GM23338 (cell line): ENCODE data around the gene EPHA8. TPM values are rescaled to one million over a fixed set of nuclear protein-coding genes. Genes with fewer than 3 reads are reported as not detected.
A peak's percentile ranks its signal among the peaks of the same experiment; 100 is the strongest.

Source experiments
- ATAC-seq: fragments of 200-7000 bp; cut with Tn5 transposase; 3 replicates; pipeline ENCODE4 v1.9.1; 2020
- DNase-seq: peaks from one replicate; pipeline ENCODE4 v3.0.0-alpha.2; 2015; ENCODE audit warnings: low spot score
- H2AFZ ChIP-seq: fragments of 200-600 bp; sonication (generic); 2 replicates; pipeline ENCODE4 v1.8.0; 2016; ENCODE audit warnings: antibody characterized with exemption, mild to moderate bottlenecking, moderate library complexity
- H3F3A ChIP-seq: fragments of 200-600 bp; sonication (generic); replicated peaks from 2 replicates; pipeline ENCODE4 v1.8.0; 2017; ENCODE audit warnings: antibody characterized with exemption, mixed run types, low read depth
- H3K27ac ChIP-seq: fragments of 200-600 bp; sonication (generic); 2 replicates; pipeline ENCODE4 v1.6.1; 2016; ENCODE audit warnings: low read depth
- H3K27me3 ChIP-seq: fragments of 200-600 bp; sonication (generic); 2 replicates; pipeline ENCODE4 v1.8.0; 2016; ENCODE audit warnings: mild to moderate bottlenecking, mixed run types, moderate library complexity; ENCODE audit not compliant: insufficient read depth
- H3K36me3 ChIP-seq: fragments of 200-600 bp; sonication (generic); 2 replicates; pipeline ENCODE4 v1.8.0; 2016; ENCODE audit warnings: mild to moderate bottlenecking; ENCODE audit not compliant: insufficient read depth
- H3K4me1 ChIP-seq: fragments of 200-600 bp; sonication (generic); 2 replicates; pipeline ENCODE4 v1.8.0; 2016; ENCODE audit warnings: mild to moderate bottlenecking, moderate library complexity; ENCODE audit not compliant: insufficient read depth
- H3K4me2 ChIP-seq: fragments of 200-600 bp; sonication (generic); 2 replicates; pipeline ENCODE4 v1.7.1; 2017; ENCODE audit warnings: mixed run types
- H3K4me3 ChIP-seq: fragments of 200-600 bp; sonication (generic); 2 replicates; pipeline ENCODE4 v1.6.1; 2016; ENCODE audit warnings: mixed run types
- H3K79me2 ChIP-seq: fragments of 200-600 bp; sonication (generic); replicated peaks from 2 replicates; pipeline ENCODE4 v1.8.0; 2017; ENCODE audit warnings: mild to moderate bottlenecking; ENCODE audit not compliant: insufficient read depth
- H3K9me2 ChIP-seq: fragments of 200-600 bp; sonication (generic); 2 replicates; pipeline ENCODE4 v1.8.0; 2017; ENCODE audit not compliant: insufficient read depth
- H4K20me1 ChIP-seq: fragments of 200-600 bp; sonication (generic); replicated peaks from 2 replicates; pipeline ENCODE4 v1.8.0; 2017; ENCODE audit warnings: mild to moderate bottlenecking; ENCODE audit not compliant: insufficient read depth
- H3K27ac Mint-ChIP-seq: 2 replicates; pipeline ENCODE4 v1.8.0; 2020; ENCODE audit warnings: inconsistent platforms, mild to moderate bottlenecking, moderate library complexity, mixed read lengths
- H3K27me3 Mint-ChIP-seq: 3 replicates; pipeline ENCODE4 v1.8.0; 2022; ENCODE audit warnings: low read depth, mild to moderate bottlenecking, moderate library complexity, mixed read lengths, inconsistent platforms; ENCODE audit not compliant: insufficient read depth, poor library complexity
- H3K36me3 Mint-ChIP-seq: 3 replicates; pipeline ENCODE4 v1.8.0; 2021; ENCODE audit warnings: low read depth, mild to moderate bottlenecking, inconsistent platforms, moderate library complexity, mixed read lengths
- H3K4me1 Mint-ChIP-seq: 3 replicates; pipeline ENCODE4 v1.8.0; 2020; ENCODE audit warnings: mild to moderate bottlenecking, inconsistent platforms, mixed read lengths
- H3K4me3 Mint-ChIP-seq: 3 replicates; pipeline ENCODE4 v1.8.0; 2021; ENCODE audit warnings: moderate library complexity, mild to moderate bottlenecking, inconsistent platforms, mixed read lengths
- H3K9me3 Mint-ChIP-seq: 3 replicates; pipeline ENCODE4 v1.8.0; 2020; ENCODE audit warnings: moderate library complexity, mild to moderate bottlenecking, inconsistent platforms, mixed read lengths
- CREB1 ChIP-seq: fragments of 250-450 bp; sonication (Bioruptor Pico); IDR thresholded peaks from 2 replicates; pipeline ENCODE4 v1.5.0; 2020; ENCODE audit warnings: low read depth, mild to moderate bottlenecking, moderate library complexity
- CTCF ChIP-seq, 2 experiments: fragments of 200-600 bp in 1 of 2; sonication (generic) in 1 of 2; conservative IDR thresholded peaks; 2 replicates each; pipeline versions ENCODE4 v1.5.1 to v1.6.1; 2016 to 2017; ENCODE audit warnings: antibody characterized with exemption in 2 of 2, low read depth in 2 of 2, mild to moderate bottlenecking in 2 of 2, moderate library complexity in 1 of 2
- ETS1 ChIP-seq: IDR thresholded peaks from 2 replicates; pipeline ENCODE4 v1.6.1; 2016; ENCODE audit warnings: antibody characterized with exemption
- EZH2 ChIP-seq: fragments of 200-600 bp; sonication (generic); IDR thresholded peaks from one replicate; pipeline ENCODE4 v1.8.0; 2017; ENCODE audit warnings: antibody characterized with exemption, mild to moderate bottlenecking, low read depth; ENCODE audit not compliant: unreplicated experiment
- EZH2phosphoT487 ChIP-seq: fragments of 200-600 bp; sonication (generic); IDR thresholded peaks from one replicate; pipeline ENCODE4 v1.8.1; 2018; ENCODE audit warnings: antibody characterized with exemption; ENCODE audit not compliant: unreplicated experiment
- NANOG ChIP-seq: IDR thresholded peaks from 2 replicates; pipeline ENCODE4 v1.6.1; 2016; ENCODE audit warnings: antibody characterized with exemption, borderline replicate concordance
- POLR2AphosphoS5 ChIP-seq: IDR thresholded peaks from 2 replicates; pipeline ENCODE4 v1.6.1; 2016; ENCODE audit warnings: antibody characterized with exemption, low read depth
- STAT1 ChIP-seq: IDR thresholded peaks from one replicate; pipeline ENCODE4 v1.6.1; 2016; ENCODE audit warnings: antibody characterized with exemption; ENCODE audit not compliant: unreplicated experiment
- ZNF114 ChIP-seq: fragments of 250-450 bp; sonication (Bioruptor Pico); IDR thresholded peaks from 2 replicates; pipeline ENCODE4 v1.5.0; 2020; ENCODE audit warnings: mild to moderate bottlenecking, moderate library complexity
- ZNF331 ChIP-seq: fragments of 250-450 bp; sonication (Bioruptor Pico); IDR thresholded peaks from 2 replicates; pipeline ENCODE4 v1.5.0; 2020; ENCODE audit warnings: low read depth, mild to moderate bottlenecking, moderate library complexity
- polyA plus RNA-seq: library from polyadenylated mRNA; unstranded; fragments of >200 nt; fragmentation: Nextera tagmentation; extraction: Ambion mirVana; gene quantifications from 2 replicates; pipeline ENCODE4 v1.2.1, GENCODE V29; 2016
- total RNA-seq: library from RNA; depleted of rRNA; stranded (reverse); fragments of >200 nt; shearing (Covaris generic); gene quantifications from 2 replicates; pipeline ENCODE4 v1.2.3, GENCODE V29; 2014
- TF ChIP-seq, protein P1 (sequence below): IDR thresholded peaks from one replicate; pipeline ENCODE4 v1.6.1; 2018; ENCODE audit warnings: antibody characterized with exemption; ENCODE audit not compliant: unreplicated experiment

Gene EPHA8
- total and polyA plus RNA-seq, 2 experiments from 2014 or later = 2.3 to 5.0 TPM

DNA sequence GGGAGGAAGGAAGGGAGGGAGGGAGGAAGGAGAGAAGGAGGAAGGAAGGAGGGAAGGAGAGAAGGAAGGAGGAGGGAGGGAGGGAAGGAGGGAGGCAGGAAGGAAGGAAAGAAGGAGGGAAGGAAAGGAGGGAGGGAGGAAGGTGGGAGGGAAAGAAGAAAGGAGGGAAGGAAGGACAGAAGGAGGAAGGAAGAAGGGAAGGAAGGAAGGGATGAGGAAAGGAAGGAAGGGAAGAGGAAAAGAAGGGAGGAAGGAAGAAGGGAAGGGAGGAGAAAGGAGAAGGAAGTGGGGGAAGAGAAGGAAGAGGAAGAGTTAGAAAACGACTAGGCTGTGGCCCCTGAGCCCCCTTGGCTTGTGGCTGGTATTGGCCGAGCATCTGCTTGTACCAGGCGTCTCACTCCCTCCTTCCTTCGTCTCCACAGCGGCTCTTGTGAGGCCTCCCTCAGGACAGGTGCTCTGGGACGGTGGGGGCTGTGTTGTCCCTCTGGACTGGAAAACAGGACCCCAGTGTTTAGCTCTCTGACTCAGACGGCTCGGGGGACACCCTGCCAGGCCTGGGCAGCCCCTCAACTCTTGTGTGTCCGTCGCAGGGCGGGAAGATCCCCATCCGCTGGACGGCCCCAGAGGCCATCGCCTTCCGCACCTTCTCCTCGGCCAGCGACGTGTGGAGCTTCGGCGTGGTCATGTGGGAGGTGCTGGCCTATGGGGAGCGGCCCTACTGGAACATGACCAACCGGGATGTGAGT, 37.0 kb downstream of the EPHA8 start:
- Mint-ChIP-seq H3K27ac (no peak overlapping the region), H3K27me3 (peaks cover 7% of the 10 kb centered on the region), H3K36me3 (no peaks in the 10 kb centered on the region), H3K4me1 (peaks cover 12% of the 10 kb centered on the region), H3K4me3 (no peak overlapping the region), H3K9me3 (no peaks in the 10 kb centered on the region; the same call in 2 of the 3 replicates)
- TF ChIP-seq CTCF (conservative IDR thresholded peaks at IDR 0.05; ENCODE audit: low read depth in 2 of 2) = no peak
- Histone ChIP-seq H4K20me1 (0 out of 2 replicates have a peak, but pooled peaks cover 2% of the 10 kb centered on the region), H3K4me3 (no peak overlapping the region), H3K4me1 (no peaks in the 10 kb centered on the region), H3K4me2 (no peak overlapping the region), H3K36me3 (no peaks in the 10 kb centered on the region), H3K27me3 (no peaks in the 10 kb centered on the region), H3K9me2 (no peaks in the 10 kb centered on the region), H3F3A (no peaks in the 10 kb centered on the region), H3K27ac (no peak overlapping the region), H2AFZ (no peak overlapping the region), H3K79me2 (no peaks in the 10 kb centered on the region)
- ATAC-seq (peak; percentile 73), DNase-seq (peak; percentile 54)

DNA sequence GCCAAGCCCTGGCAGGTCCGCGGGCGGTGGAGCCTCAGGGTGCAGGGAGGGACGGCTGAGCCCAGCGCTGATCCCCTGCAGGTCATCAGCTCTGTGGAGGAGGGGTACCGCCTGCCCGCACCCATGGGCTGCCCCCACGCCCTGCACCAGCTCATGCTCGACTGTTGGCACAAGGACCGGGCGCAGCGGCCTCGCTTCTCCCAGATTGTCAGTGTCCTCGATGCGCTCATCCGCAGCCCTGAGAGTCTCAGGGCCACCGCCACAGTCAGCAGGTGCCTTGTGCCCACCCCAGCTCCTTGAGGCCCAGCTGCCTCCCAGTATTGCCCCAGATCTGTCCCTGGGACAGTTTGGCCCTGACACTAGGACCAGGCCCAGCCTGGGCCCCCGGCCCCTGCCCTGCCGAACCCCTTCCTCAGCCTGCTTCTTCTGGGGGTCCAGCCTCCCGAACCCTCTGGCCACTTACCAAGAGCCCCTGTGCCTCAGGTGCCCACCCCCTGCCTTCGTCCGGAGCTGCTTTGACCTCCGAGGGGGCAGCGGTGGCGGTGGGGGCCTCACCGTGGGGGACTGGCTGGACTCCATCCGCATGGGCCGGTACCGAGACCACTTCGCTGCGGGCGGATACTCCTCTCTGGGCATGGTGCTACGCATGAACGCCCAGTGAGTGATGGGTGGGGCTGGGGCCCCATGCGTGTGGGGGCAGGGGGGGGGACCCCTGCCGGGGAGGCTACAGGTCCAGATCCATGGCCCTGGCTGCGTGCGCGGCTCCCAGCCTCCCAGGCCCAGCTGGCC, 37.7 kb downstream of the EPHA8 start:
- TF ChIP-seq ZNF114 (CRISPR knock-in tag) (no peak), NANOG (no peak), EZH2phosphoT487 (no peak), ZNF331 (no peak)
- H3K27ac Mint-ChIP-seq = no peak overlapping the region

GRCh38 chr1:22601610-22602009, 38.3 kb downstream of the EPHA8 start:
- Mint-ChIP-seq H3K9me3 (no peaks in the 10 kb centered on the region), H3K4me1 (peaks cover 12% of the 10 kb centered on the region), H3K27me3 (peaks cover 7% of the 10 kb centered on the region), H3K27ac (no peak overlapping the region), H3K36me3 (no peaks in the 10 kb centered on the region), H3K4me3 (no peak overlapping the region)
- Histone ChIP-seq H2AFZ (no peak overlapping the region), H3K79me2 (no peaks in the 10 kb centered on the region), H3K4me2 (no peak overlapping the region), H3F3A (no peaks in the 10 kb centered on the region), H3K27ac (no peak overlapping the region), H4K20me1 (0 out of 2 replicates have a peak, but pooled peaks cover 6% of the 10 kb centered on the region), H3K27me3 (no peaks in the 10 kb centered on the region), H3K9me2 (no peaks in the 10 kb centered on the region), H3K36me3 (no peaks in the 10 kb centered on the region), H3K4me1 (no peaks in the 10 kb centered on the region), H3K4me3 (no peak overlapping the region)
- DNase-seq = no peak
- no peak for ATAC-seq
- TF ChIP-seq POLR2AphosphoS5 = no peak
- no peak for TF ChIP-seq STAT1
- no peak for TF ChIP-seq CREB1 (CRISPR knock-in tag)
- TF ChIP-seq NANOG = no peak
- TF ChIP-seq, protein P1, sequence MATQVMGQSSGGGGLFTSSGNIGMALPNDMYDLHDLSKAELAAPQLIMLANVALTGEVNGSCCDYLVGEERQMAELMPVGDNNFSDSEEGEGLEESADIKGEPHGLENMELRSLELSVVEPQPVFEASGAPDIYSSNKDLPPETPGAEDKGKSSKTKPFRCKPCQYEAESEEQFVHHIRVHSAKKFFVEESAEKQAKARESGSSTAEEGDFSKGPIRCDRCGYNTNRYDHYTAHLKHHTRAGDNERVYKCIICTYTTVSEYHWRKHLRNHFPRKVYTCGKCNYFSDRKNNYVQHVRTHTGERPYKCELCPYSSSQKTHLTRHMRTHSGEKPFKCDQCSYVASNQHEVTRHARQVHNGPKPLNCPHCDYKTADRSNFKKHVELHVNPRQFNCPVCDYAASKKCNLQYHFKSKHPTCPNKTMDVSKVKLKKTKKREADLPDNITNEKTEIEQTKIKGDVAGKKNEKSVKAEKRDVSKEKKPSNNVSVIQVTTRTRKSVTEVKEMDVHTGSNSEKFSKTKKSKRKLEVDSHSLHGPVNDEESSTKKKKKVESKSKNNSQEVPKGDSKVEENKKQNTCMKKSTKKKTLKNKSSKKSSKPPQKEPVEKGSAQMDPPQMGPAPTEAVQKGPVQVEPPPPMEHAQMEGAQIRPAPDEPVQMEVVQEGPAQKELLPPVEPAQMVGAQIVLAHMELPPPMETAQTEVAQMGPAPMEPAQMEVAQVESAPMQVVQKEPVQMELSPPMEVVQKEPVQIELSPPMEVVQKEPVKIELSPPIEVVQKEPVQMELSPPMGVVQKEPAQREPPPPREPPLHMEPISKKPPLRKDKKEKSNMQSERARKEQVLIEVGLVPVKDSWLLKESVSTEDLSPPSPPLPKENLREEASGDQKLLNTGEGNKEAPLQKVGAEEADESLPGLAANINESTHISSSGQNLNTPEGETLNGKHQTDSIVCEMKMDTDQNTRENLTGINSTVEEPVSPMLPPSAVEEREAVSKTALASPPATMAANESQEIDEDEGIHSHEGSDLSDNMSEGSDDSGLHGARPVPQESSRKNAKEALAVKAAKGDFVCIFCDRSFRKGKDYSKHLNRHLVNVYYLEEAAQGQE = no peak
- TF ChIP-seq EZH2 = no peak
- TF ChIP-seq ZNF331 = no peak
- TF ChIP-seq ETS1 = no peak
- no peak for TF ChIP-seq EZH2phosphoT487

More for the DNA sequence above, 37.7 kb downstream of the EPHA8 start:
- no peaks in the 10 kb centered on the region for H3K9me3 Mint-ChIP-seq
- no peak overlapping the region for H3K27ac ChIP-seq
- peaks cover 7% of the 10 kb centered on the region for H3K27me3 Mint-ChIP-seq
- H3K4me2 ChIP-seq = no peak overlapping the region
- H4K20me1 ChIP-seq = 0 out of 2 replicates have a peak, but pooled peaks cover 6% of the 10 kb centered on the region
- H3K36me3 Mint-ChIP-seq = no peaks in the 10 kb centered on the region
- no peak for ATAC-seq
- DNase-seq = no peak
- H3K27me3 ChIP-seq = no peaks in the 10 kb centered on the region
- H3K36me3 ChIP-seq = no peaks in the 10 kb centered on the region
- no peaks in the 10 kb centered on the region for H3K4me1 ChIP-seq
- no peak overlapping the region for H3K4me3 Mint-ChIP-seq
- no peaks in the 10 kb centered on the region for H3F3A ChIP-seq
- no peaks in the 10 kb centered on the region for H3K79me2 ChIP-seq
- H3K4me3 ChIP-seq = no peak overlapping the region
- no peaks in the 10 kb centered on the region for H3K9me2 ChIP-seq
- no peak overlapping the region for H2AFZ ChIP-seq
- peaks cover 12% of the 10 kb centered on the region for H3K4me1 Mint-ChIP-seq
